IMR-90 (cell line): ENCODE results near the gene SLC35E3. TPM values are rescaled to one million over a fixed set of nuclear protein-coding genes. Genes with fewer than 3 reads are reported as not detected.

Experiments used
- ATAC-seq: fragments of 200-7000 bp; cut with Tn5 transposase; 2 replicates; pipeline ENCODE4 v1.9.1; 2020; ENCODE audit warnings: low read depth, mild to moderate bottlenecking, moderate library complexity
- Bru-seq: library from RNA; stranded (reverse); fragments of 400-500 nt; gene quantifications from one replicate; lab custom pipeline; 2021; lab: Mats Ljungman, UMichigan
- BruChase-seq, 2 experiments: library from RNA; stranded (reverse); fragments of 400-500 nt; gene quantifications; one replicate each; lab custom pipeline; 2021; lab: Mats Ljungman, UMichigan
- BruUV-seq: library from RNA; stranded (reverse); fragments of 400-500 nt; replicated peaks from 2 replicates; lab custom pipeline; 2021; lab: Mats Ljungman, UMichigan
- CTCF ChIA-PET: fragments of 300-600 bp; formaldehyde crosslinking; extraction: SDS; loops from one replicate; lab custom pipeline; 2021; ENCODE audit warnings: antibody characterized with exemption; lab: Yijun Ruan, JAX
- POLR2A ChIA-PET: fragments of 300-600 bp; sonication (Branson Sonifier 250); formaldehyde crosslinking; loops from one replicate; lab custom pipeline; 2022; ENCODE audit warnings: antibody characterized with exemption; ENCODE audit not compliant: unreplicated experiment; lab: Charles Lee
- DNase-seq: peaks from one replicate; pipeline ENCODE4 v3.0.0; 2013
- H2AFZ ChIP-seq: replicated peaks from 2 replicates; pipeline ENCODE3; 2013; ENCODE audit warnings: low read length, mild to moderate bottlenecking; ENCODE audit not compliant: poor library complexity
- H2AK5ac ChIP-seq: 2 replicates; pipeline ENCODE4 v1.6.1; 2013; ENCODE audit warnings: low read depth, low read length, inconsistent platforms
- H2AK9ac ChIP-seq: replicated peaks from 2 replicates; pipeline ENCODE3; 2013; ENCODE audit warnings: mild to moderate bottlenecking, low read depth, low read length, moderate library complexity; ENCODE audit not compliant: poor library complexity
- H2BK120ac ChIP-seq: 2 replicates; pipeline ENCODE4 v1.6.1; 2013; ENCODE audit warnings: low read depth, low read length, inconsistent platforms
- H2BK15ac ChIP-seq: 3 replicates; pipeline ENCODE4 v1.6.1; 2013; ENCODE audit warnings: low read depth, low read length, inconsistent platforms
- H2BK20ac ChIP-seq: 2 replicates; pipeline ENCODE4 v1.6.1; 2013; ENCODE audit warnings: low read depth, mild to moderate bottlenecking, inconsistent platforms, low read length, moderate library complexity
- H2BK5ac ChIP-seq: 2 replicates; pipeline ENCODE4 v1.6.1; 2013; ENCODE audit warnings: mild to moderate bottlenecking, low read depth, low read length, inconsistent platforms; ENCODE audit not compliant: poor library complexity, severe bottlenecking
- H3K14ac ChIP-seq: replicated peaks from 2 replicates; pipeline ENCODE4 v1.6.1; 2013; ENCODE audit warnings: low read depth, low read length, inconsistent platforms
- H3K18ac ChIP-seq: 2 replicates; pipeline ENCODE4 v1.6.1; 2013; ENCODE audit warnings: low read depth, low read length, control low read depth
- H3K23ac ChIP-seq: 2 replicates; pipeline ENCODE4 v1.6.1; 2013; ENCODE audit warnings: low read depth, low read length, inconsistent platforms
- H3K27ac ChIP-seq: 2 replicates; pipeline ENCODE4 v1.5.1; 2013; ENCODE audit warnings: mild to moderate bottlenecking, control low read depth, low read length; ENCODE audit not compliant: insufficient read depth
- H3K27me3 ChIP-seq: 2 replicates; pipeline ENCODE4 v1.6.1; 2013; ENCODE audit warnings: low read length; ENCODE audit not compliant: control insufficient read depth, insufficient read depth
- H3K36me3 ChIP-seq: 2 replicates; pipeline ENCODE4 v1.6.1; 2013; ENCODE audit warnings: low read length, mixed read lengths; ENCODE audit not compliant: control insufficient read depth, insufficient read depth
- H3K4ac ChIP-seq: 2 replicates; pipeline ENCODE4 v1.6.1; 2013; ENCODE audit warnings: low read depth, low read length, inconsistent platforms
- H3K4me1 ChIP-seq: 2 replicates; pipeline ENCODE4 v1.6.1; 2013; ENCODE audit warnings: low read length, mixed read lengths; ENCODE audit not compliant: control insufficient read depth, insufficient read depth
- H3K4me2 ChIP-seq: 2 replicates; pipeline ENCODE4 v1.6.1; 2013; ENCODE audit warnings: low read depth, mild to moderate bottlenecking, control low read depth, low read length, moderate library complexity
- H3K4me3 ChIP-seq: 2 replicates; pipeline ENCODE4 v1.5.1; 2013; ENCODE audit warnings: low read depth, mild to moderate bottlenecking, control low read depth, low read length, moderate library complexity; ENCODE audit not compliant: insufficient read depth
- H3K56ac ChIP-seq: 2 replicates; pipeline ENCODE4 v1.6.1; 2013; ENCODE audit warnings: low read length, inconsistent platforms; ENCODE audit not compliant: insufficient read depth; ENCODE audit errors: extremely low read depth
- H3K79me1 ChIP-seq, 2 experiments: 2 replicates each; pipeline ENCODE4 v1.6.1; 2013; ENCODE audit warnings: low read length in 2 of 2, inconsistent platforms in 1 of 2, low read depth in 1 of 2
- H3K9ac ChIP-seq: 2 replicates; pipeline ENCODE4 v1.6.1; 2013; ENCODE audit warnings: low read depth, low read length, control low read depth
- H3K9me1 ChIP-seq: 2 replicates; pipeline ENCODE4 v1.6.1; 2013; ENCODE audit warnings: low read length, inconsistent platforms; ENCODE audit not compliant: insufficient read depth
- H3K9me3 ChIP-seq: 2 replicates; pipeline ENCODE4 v1.6.1; 2013; ENCODE audit warnings: low read length; ENCODE audit not compliant: control insufficient read depth, insufficient read depth
- H4K20me1 ChIP-seq: 2 replicates; pipeline ENCODE4 v1.6.1; 2013; ENCODE audit warnings: low read length, inconsistent platforms; ENCODE audit not compliant: insufficient read depth
- H4K5ac ChIP-seq: 2 replicates; pipeline ENCODE4 v1.6.1; 2013; ENCODE audit warnings: mild to moderate bottlenecking, low read depth, low read length, control low read depth
- H4K8ac ChIP-seq, 2 experiments: 2 replicates each; pipeline ENCODE4 v1.6.1; 2013; ENCODE audit warnings: low read depth in 2 of 2, low read length in 2 of 2, control low read depth in 1 of 2, inconsistent platforms in 1 of 2
- H4K91ac ChIP-seq: 2 replicates; pipeline ENCODE4 v1.6.1; 2013; ENCODE audit warnings: low read depth, low read length, inconsistent platforms; ENCODE audit not compliant: insufficient read depth
- BHLHE40 ChIP-seq: fragments of 150-350 bp; IDR thresholded peaks from 2 replicates; pipeline ENCODE4 v1.6.1; 2016; ENCODE audit warnings: mild to moderate bottlenecking, low read depth, low read length
- CHD1 ChIP-seq: IDR thresholded peaks from 2 replicates; pipeline ENCODE4 v1.6.1; 2012; ENCODE audit warnings: low read depth, low read length, improper control_type of control experiment
- FOS ChIP-seq: fragments of 150-350 bp; IDR thresholded peaks from 2 replicates; pipeline ENCODE4 v1.6.1; 2016; ENCODE audit warnings: low read depth, low read length
- MAFK ChIP-seq: IDR thresholded peaks from 2 replicates; pipeline ENCODE4 v1.6.1; 2012; ENCODE audit warnings: low read depth, low read length, improper control_type of control experiment
- MAZ ChIP-seq: IDR thresholded peaks from 2 replicates; pipeline ENCODE4 v1.6.1; 2012; ENCODE audit warnings: low read depth, mild to moderate bottlenecking, low read length, improper control_type of control experiment, moderate library complexity, borderline replicate concordance
- MXI1 ChIP-seq: IDR thresholded peaks from 2 replicates; pipeline ENCODE4 v1.6.1; 2012; ENCODE audit warnings: low read depth, mild to moderate bottlenecking, low read length, moderate library complexity, borderline replicate concordance
- NFE2L2 ChIP-seq: fragments of 150-350 bp; IDR thresholded peaks from 2 replicates; pipeline ENCODE4 v1.6.1; 2016; ENCODE audit warnings: low read depth, mild to moderate bottlenecking, low read length
- POLR2A ChIP-seq: IDR thresholded peaks from 2 replicates; pipeline ENCODE4 v1.6.1; 2012; ENCODE audit warnings: mild to moderate bottlenecking, low read depth, low read length
- RAD21 ChIP-seq: IDR thresholded peaks from 2 replicates; pipeline ENCODE4 v1.6.1; 2012; ENCODE audit warnings: low read length, improper control_type of control experiment
- RCOR1 ChIP-seq: IDR thresholded peaks from 2 replicates; pipeline ENCODE4 v1.6.1; 2012; ENCODE audit warnings: mild to moderate bottlenecking, low read length, improper control_type of control experiment; ENCODE audit not compliant: insufficient replicate concordance
- RFX5 ChIP-seq: IDR thresholded peaks from 2 replicates; pipeline ENCODE4 v1.8.0; 2012; ENCODE audit warnings: low read depth, mild to moderate bottlenecking, low read length, moderate library complexity
- WGBS, 2 experiments: methylation state at CpG; one replicate each; pipeline versions ENCODE4 v1.1.5 to v1.1.7; 2013; ENCODE audit warnings: missing lambda C conversion rate in 2 of 2; ENCODE audit not compliant: insufficient read length in 1 of 2; ENCODE audit errors: extremely low coverage in 2 of 2; 5-methylcytosine and 5-hydroxymethylcytosine counted together
- dilution Hi-C: fragments of 300-500 bp; cut with HindIII; formaldehyde crosslinking; loops from one replicate; pipeline ENCODE4 v1.14.3; 2018; ENCODE audit warnings: low sequenced_read_pairs; ENCODE audit not compliant: unreplicated experiment
- in situ Hi-C: fragments of 300-500 bp; cut with MboI; formaldehyde crosslinking; loops from 3 replicates; pipeline ENCODE4 v1.14.3; 2019; ENCODE audit warnings: low sequenced_read_pairs, inconsistent platforms, mixed read lengths
- intact Hi-C: fragments of 100-400 bp; cut with micrococcal nuclease; formaldehyde crosslinking; loops from 2 replicates; pipeline ENCODE4 v1.10.0; 2022
- long read RNA-seq: library from polyadenylated mRNA; unstranded; transcript quantifications from one replicate; pipeline ENCODE4 v2.0.0, GENCODE V29; 2021; ENCODE audit not compliant: unreplicated experiment
- polyA plus RNA-seq, 3 experiments: library from polyadenylated mRNA; depleted of rRNA; stranded (reverse); fragments of >200 nt; gene quantifications; 2 replicates each; pipeline ENCODE4 v1.2.3, GENCODE V29; 2012; ENCODE audit warnings: low replicate concordance in 1 of 3
- total RNA-seq: library from RNA; depleted of rRNA; stranded (reverse); fragments of >200 nt; gene quantifications from 2 replicates; pipeline ENCODE4 v1.2.3, GENCODE V29; 2012; rRNA removed
- TF ChIP-seq, protein P1 (sequence below): conservative IDR thresholded peaks from 2 replicates; pipeline ENCODE4 v1.5.1; 2012; ENCODE audit warnings: mild to moderate bottlenecking, low read depth, low read length, improper control_type of control experiment
- TF ChIP-seq, protein P2 (sequence below): fragments of 150-350 bp; IDR thresholded peaks from 2 replicates; pipeline ENCODE4 v1.6.1; 2016; ENCODE audit warnings: low read depth, mild to moderate bottlenecking, low read length, moderate library complexity, borderline replicate concordance

SLC35E3 gene
- total RNA-seq (3.6 TPM in 2 replicates), polyA plus RNA-seq (2012; rRNA removed) (3.9 and 5.1 TPM in 2 replicates), Bru-seq, nascent RNA (percentile 70 among the genes with signal in this experiment), BruChase-seq, experiment 1, labeled RNA remaining after a 6-hour chase (percentile 93 among the genes with signal in this experiment), BruChase-seq, experiment 2, labeled RNA remaining after a 2-hour chase (percentile 84 among the genes with signal in this experiment)
- 1.5 TPM in 2 replicates for polyA plus RNA-seq (2012; cell fraction: cytosol; rRNA removed)
- 2.0 and 7.5 TPM in 2 replicates for polyA plus RNA-seq (2012; cell fraction: nucleus; rRNA removed; ENCODE audit: low replicate concordance)
- long read RNA-seq, full-length matches to known transcripts, result 16 of 25 reads
- long read RNA-seq, partial matches to known transcripts, result 2 of 25 reads
- long read RNA-seq, other reads (novel, unspliced or antisense), result 7 of 25 reads

DNA sequence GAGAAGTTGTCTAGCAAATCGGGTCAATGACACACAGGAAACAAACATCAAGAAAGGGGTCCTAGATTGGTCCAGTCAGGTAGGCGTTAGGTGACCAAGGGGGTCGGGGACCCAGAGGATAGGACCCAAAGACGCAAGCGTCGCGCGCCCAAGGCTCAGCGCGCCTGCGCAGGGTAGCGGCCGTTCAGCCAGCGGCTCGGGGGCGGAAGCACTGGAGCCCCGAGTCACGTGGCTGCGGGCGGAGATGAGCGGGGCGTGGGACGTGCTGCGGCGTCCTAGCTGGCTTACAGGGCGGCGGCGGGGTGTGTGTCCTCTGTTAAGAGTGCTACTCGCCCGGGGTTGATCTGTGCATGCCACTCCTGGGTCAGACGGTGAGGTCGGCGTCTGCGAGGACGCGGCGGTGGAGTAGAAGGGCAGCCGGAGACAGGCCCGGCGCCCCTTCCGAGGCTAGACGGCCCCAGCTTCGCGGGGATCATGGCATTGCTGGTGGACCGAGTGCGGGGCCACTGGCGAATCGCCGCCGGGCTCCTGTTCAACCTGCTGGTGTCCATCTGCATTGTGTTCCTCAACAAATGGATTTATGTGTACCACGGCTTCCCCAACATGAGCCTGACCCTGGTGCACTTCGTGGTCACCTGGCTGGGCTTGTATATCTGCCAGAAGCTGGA lies at the start of gene SLC35E3:
Gene SLC35E3, plus strand, starts transcription at position 273 of the 668 bp plus-strand sequence. Its CDS starts 202 bp downstream, at position 475.
- H4K5ac ChIP-seq, result peak within 1 kb of the TSS; percentile 87
- H3K4ac ChIP-seq, result peak within 1 kb of the TSS; percentile 96
- peak within 1 kb of the TSS; percentile 82 for H4K91ac ChIP-seq
- peak within 1 kb of the TSS; percentile 51; the same call in 1 of the 2 replicates for H3K18ac ChIP-seq
- ATAC-seq (peak; percentile 97), DNase-seq (peak; percentile 75)
- POLR2A ChIA-PET, result interaction anchor here (0.5 to 2.0 kb wide), 3 partner anchors 63 to 1006 kb away, joined by 4 to 9 read pairs (median 5); no protein-coding TSS in a partner anchor
- BruUV-seq, result no TSS peak
- WGBS, 2 experiments, result 0% methylated on average over 32 of the region's 52 CpGs; no CpG with 5 or more reads in 1 of the 2 experiments
- H3K23ac ChIP-seq, result peak within 1 kb of the TSS; percentile 92
- peak within 1 kb of the TSS; percentile 81 for H3K9ac ChIP-seq
- intact Hi-C loops (loop anchor here (1.0 to 5.0 kb wide), 2 partner anchors 41 to 62 kb away; partner anchors contain the start of gene MDM2), dilution Hi-C loops (no loop called here), in situ Hi-C loops (no loop called here)
- no peaks in the 10 kb centered on the region for H3K9me3 ChIP-seq
- no peaks in the 10 kb centered on the region for H3K27me3 ChIP-seq
- H2AK9ac ChIP-seq, result peak within 1 kb of the TSS; percentile 94
- no peaks in the 10 kb centered on the region for H4K20me1 ChIP-seq
- peak within 1 kb of the TSS; percentile 99 for H3K14ac ChIP-seq
- no peaks in the 10 kb centered on the region for H3K36me3 ChIP-seq
- H3K4me1 ChIP-seq, result no peaks in the 10 kb centered on the region
- H2BK120ac ChIP-seq, result peak within 1 kb of the TSS; percentile 88
- H2AFZ ChIP-seq, result peak within 1 kb of the TSS; percentile 97
- H3K4me2 ChIP-seq, result peak within 1 kb of the TSS; percentile 86
- H3K4me3 ChIP-seq, result peak within 1 kb of the TSS; percentile 77
- peak within 1 kb of the TSS; percentile 67 for H3K27ac ChIP-seq
- H2BK5ac ChIP-seq, result peak within 1 kb of the TSS; percentile 77
- H3K79me1 ChIP-seq, result peaks cover 10 to 20% of the 10 kb centered on the region in 2 experiments
- H2BK20ac ChIP-seq, result peak within 1 kb of the TSS; percentile 82; the same call in 1 of the 2 replicates
- CTCF ChIA-PET, result no interaction called here
- H4K8ac ChIP-seq, result peak within 1 kb of the TSS; percentile 87 to 100
- peak within 1 kb of the TSS; percentile 68; the same call in 1 of the 2 replicates for H2AK5ac ChIP-seq
- peak within 1 kb of the TSS; percentile 69 for H3K56ac ChIP-seq
- H3K9me1 ChIP-seq, result no peaks in the 10 kb centered on the region
- peak within 1 kb of the TSS; percentile 25; the same call in 1 of the 3 replicates for H2BK15ac ChIP-seq
- 0 out of 2 replicates have a peak, but pooled peaks have one; percentile 3 for TF ChIP-seq RAD21
- TF ChIP-seq MAZ, result peak; percentile 44; the same call in 1 of the 2 replicates
- no peak for TF ChIP-seq RCOR1
- TF ChIP-seq CHD1, result no peak
- TF ChIP-seq BHLHE40, result peak; percentile 70
- no peak for TF ChIP-seq NFE2L2
- 0 out of 2 replicates have a peak, but pooled peaks have one; percentile 42 for TF ChIP-seq POLR2A
- no peak for TF ChIP-seq MAFK
- TF ChIP-seq RFX5, result no peak
- TF ChIP-seq MXI1, result peak; percentile 91; the same call in 1 of the 2 replicates
- TF ChIP-seq FOS, result no peak
- TF ChIP-seq, protein P1, sequence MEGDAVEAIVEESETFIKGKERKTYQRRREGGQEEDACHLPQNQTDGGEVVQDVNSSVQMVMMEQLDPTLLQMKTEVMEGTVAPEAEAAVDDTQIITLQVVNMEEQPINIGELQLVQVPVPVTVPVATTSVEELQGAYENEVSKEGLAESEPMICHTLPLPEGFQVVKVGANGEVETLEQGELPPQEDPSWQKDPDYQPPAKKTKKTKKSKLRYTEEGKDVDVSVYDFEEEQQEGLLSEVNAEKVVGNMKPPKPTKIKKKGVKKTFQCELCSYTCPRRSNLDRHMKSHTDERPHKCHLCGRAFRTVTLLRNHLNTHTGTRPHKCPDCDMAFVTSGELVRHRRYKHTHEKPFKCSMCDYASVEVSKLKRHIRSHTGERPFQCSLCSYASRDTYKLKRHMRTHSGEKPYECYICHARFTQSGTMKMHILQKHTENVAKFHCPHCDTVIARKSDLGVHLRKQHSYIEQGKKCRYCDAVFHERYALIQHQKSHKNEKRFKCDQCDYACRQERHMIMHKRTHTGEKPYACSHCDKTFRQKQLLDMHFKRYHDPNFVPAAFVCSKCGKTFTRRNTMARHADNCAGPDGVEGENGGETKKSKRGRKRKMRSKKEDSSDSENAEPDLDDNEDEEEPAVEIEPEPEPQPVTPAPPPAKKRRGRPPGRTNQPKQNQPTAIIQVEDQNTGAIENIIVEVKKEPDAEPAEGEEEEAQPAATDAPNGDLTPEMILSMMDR, result no peak
- TF ChIP-seq, protein P2, sequence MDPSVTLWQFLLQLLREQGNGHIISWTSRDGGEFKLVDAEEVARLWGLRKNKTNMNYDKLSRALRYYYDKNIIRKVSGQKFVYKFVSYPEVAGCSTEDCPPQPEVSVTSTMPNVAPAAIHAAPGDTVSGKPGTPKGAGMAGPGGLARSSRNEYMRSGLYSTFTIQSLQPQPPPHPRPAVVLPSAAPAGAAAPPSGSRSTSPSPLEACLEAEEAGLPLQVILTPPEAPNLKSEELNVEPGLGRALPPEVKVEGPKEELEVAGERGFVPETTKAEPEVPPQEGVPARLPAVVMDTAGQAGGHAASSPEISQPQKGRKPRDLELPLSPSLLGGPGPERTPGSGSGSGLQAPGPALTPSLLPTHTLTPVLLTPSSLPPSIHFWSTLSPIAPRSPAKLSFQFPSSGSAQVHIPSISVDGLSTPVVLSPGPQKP, result no peak
